Measurements from ENCODE around the gene PDE4A. TPM values are rescaled to one million over a fixed set of nuclear protein-coding genes. Genes with fewer than 3 reads are reported as not detected.
A peak's percentile ranks its signal among the peaks of the same experiment; 100 is the strongest.

The PDE4A gene
- total and polyA plus RNA-seq, 2 of the 13 experiments (the other 11 are each of a cell fraction or from before 2014, with no cell fraction given) = 1.1 to 4.1 TPM

- TF ChIP-seq ZNF317 (CRISPR knock-in tag; IDR thresholded peaks at IDR 0.05) (peak; percentile 82), NR2F2 (IDR thresholded peaks at IDR 0.05; ENCODE audit: borderline replicate concordance, low read depth) (no peak), U2AF1 (optimal IDR thresholded peaks at IDR 0.05; ENCODE audit: low read depth, low read length) (peak; percentile 74), TBP (CRISPR knock-in tag; IDR thresholded peaks at IDR 0.05) (peak; percentile 35; the same call in 1 of the 2 replicates), CEBPG (CRISPR knock-in tag; IDR thresholded peaks at IDR 0.05) (no peak; the same call in 1 of the 2 replicates), MXI1 (IDR thresholded peaks at IDR 0.05; ENCODE audit: borderline replicate concordance, low read depth, low read length) (peak; percentile 97), TBL1XR1 (IDR thresholded peaks at IDR 0.05; ENCODE audit: borderline replicate concordance, low read length, partially characterized antibody) (peak; percentile 56), IKZF5 (CRISPR knock-in tag; IDR thresholded peaks at IDR 0.05) (peak; percentile 93; the same call in 1 of the 2 replicates), TCF7L2 (IDR thresholded peaks at IDR 0.05; ENCODE audit: low read depth, low read length) (no peak), ZNF768 (CRISPR knock-in tag; IDR thresholded peaks at IDR 0.05) (peak; percentile 59; the same call in 1 of the 2 replicates), ZNF784 (CRISPR knock-in tag; IDR thresholded peaks at IDR 0.05; ENCODE audit: borderline replicate concordance) (no peak; the same call in 1 of the 2 replicates), ZNF451 (CRISPR knock-in tag; IDR thresholded peaks at IDR 0.05) (0 out of 2 replicates have a peak, but pooled peaks have one; percentile 52), TGIF2 (CRISPR knock-in tag; IDR thresholded peaks at IDR 0.05) (peak; percentile 28; the same call in 1 of the 2 replicates), ZNF180 (CRISPR knock-in tag; IDR thresholded peaks at IDR 0.05; ENCODE audit: borderline replicate concordance, low read depth) (no peak), CCAR2 (optimal IDR thresholded peaks at IDR 0.05; ENCODE audit: low read depth, low read length) (no peak), NFE2 (CRISPR knock-in tag; IDR thresholded peaks at IDR 0.05) (no peak), CC2D1A (CRISPR knock-in tag; IDR thresholded peaks at IDR 0.05) (0 out of 2 replicates have a peak, but pooled peaks have one; percentile 71), LCORL (IDR thresholded peaks at IDR 0.05) (no peak), LCORL (CRISPR knock-in tag; IDR thresholded peaks at IDR 0.05) (peak; percentile 57; the same call in 1 of the 2 replicates), EHMT2 (IDR thresholded peaks at IDR 0.05; ENCODE audit: borderline replicate concordance, low read depth, low read length) (no peak)
Observed at GRCh38 chr19:10416380-10417257, 3.7 kb upstream of the PDE4A start (continued).
